Prostate gland (tissue), 2 donors: ENCODE results near the gene SFXN3. TPM values are rescaled to one million over a fixed set of nuclear protein-coding genes. Genes with fewer than 3 reads are reported as not detected.

ENCODE experiments used
- DNase-seq: peaks from one replicate; pipeline ENCODE4 v3.0.0-alpha.2; 2019; ENCODE audit warnings: low spot score
- H3K27ac ChIP-seq, 2 donors: fragments of 200-600 bp; sonication (generic); 2 replicates each; pipeline ENCODE4 v1.5.1; 2017 to 2019
- H3K27me3 ChIP-seq: fragments of 200-600 bp; sonication (generic); replicated peaks from 2 replicates; pipeline ENCODE4 v1.5.1; 2019; ENCODE audit not compliant: insufficient read depth
- H3K36me3 ChIP-seq, 2 donors: fragments of 200-600 bp; sonication (generic); 1 replicate in 1 of 2; 2 replicates in 1 of 2; pipeline versions ENCODE4 v1.5.1 to v1.8.1; 2017 to 2019
- H3K4me1 ChIP-seq: fragments of 200-600 bp; sonication (generic); replicated peaks from 2 replicates; pipeline ENCODE4 v1.5.1; 2019
- H3K4me3 ChIP-seq, 2 donors: fragments of 200-600 bp; sonication (generic); 2 replicates each; pipeline ENCODE4 v1.5.1; 2017 to 2019
- H3K9me3 ChIP-seq: fragments of 200-600 bp; sonication (generic); 2 replicates; pipeline ENCODE4 v1.5.1; 2017
- CTCF ChIP-seq, 4 experiments: fragments of 200-600 bp in 2 of 4; fragments of 450-650 bp in 2 of 4; sonication (generic) in 2 of 4; IDR thresholded peaks; 1 replicate in 3 of 4; 2 replicates in 1 of 4; pipeline ENCODE4 v1.5.1; 2016 to 2019; ENCODE audit warnings: antibody characterized with exemption in 4 of 4, mild to moderate bottlenecking in 2 of 4, moderate library complexity in 2 of 4
- POLR2A ChIP-seq: fragments of 450-650 bp; IDR thresholded peaks from one replicate; pipeline ENCODE4 v1.6.1; 2016; ENCODE audit warnings: antibody characterized with exemption, mild to moderate bottlenecking
- POLR2AphosphoS5 ChIP-seq: sonication (generic); formaldehyde crosslinking; IDR thresholded peaks from one replicate; pipeline ENCODE4 v1.6.1; 2017; ENCODE audit warnings: antibody characterized with exemption
- WGBS: methylation state at CpG from one replicate; pipeline ENCODE4 v1.1.5; 2018; 5-methylcytosine and 5-hydroxymethylcytosine counted together
- intact Hi-C: fragments of 100-400 bp; cut with DNase I; formaldehyde crosslinking; loops from one replicate; pipeline ENCODE4 v1.14.2; 2022
- total RNA-seq, 2 donors: library from RNA; depleted of rRNA; stranded (reverse); fragments of >200 nt; gene quantifications; one replicate each; pipeline ENCODE4 v1.1.0, GENCODE V29; 2016

SFXN3 gene
- total RNA-seq, 2 donors from 2014 or later, result 20.7 to 65.4 TPM

- WGBS, result 79% methylated on average over 3 of the region's 3 CpGs
- Histone ChIP-seq H3K27ac (no peak overlapping the region), H3K4me3 (no peak overlapping the region), H3K9me3 (no peaks in the 10 kb centered on the region), H3K36me3 (no peaks in the 10 kb centered on the region), H3K27me3 (no peaks in the 10 kb centered on the region), H3K4me1 (no peaks in the 10 kb centered on the region)
- DNase-seq, result no peak
- TF ChIP-seq POLR2AphosphoS5 (no peak), POLR2A (no peak), CTCF (IDR thresholded peaks at IDR 0.05) (no peak)
- intact Hi-C loops, result no loop called here
These were observed 21.3 kb downstream of the SFXN3 start for GRCh38 chr10:101052285-101052684.

- TF ChIP-seq POLR2AphosphoS5 (no peak), CTCF (IDR thresholded peaks at IDR 0.05) (no peak), POLR2A (no peak)
- intact Hi-C loops, result no loop called here
- Histone ChIP-seq H3K27me3 (no peaks in the 10 kb centered on the region), H3K9me3 (no peaks in the 10 kb centered on the region), H3K36me3 (no peaks in the 10 kb centered on the region), H3K4me1 (no peaks in the 10 kb centered on the region), H3K4me3 (no peak overlapping the region), H3K27ac (no peak overlapping the region)
- DNase-seq, result no peak
These were observed 22.5 kb downstream of the SFXN3 start for GRCh38 chr10:101053516-101053915.

DNA sequence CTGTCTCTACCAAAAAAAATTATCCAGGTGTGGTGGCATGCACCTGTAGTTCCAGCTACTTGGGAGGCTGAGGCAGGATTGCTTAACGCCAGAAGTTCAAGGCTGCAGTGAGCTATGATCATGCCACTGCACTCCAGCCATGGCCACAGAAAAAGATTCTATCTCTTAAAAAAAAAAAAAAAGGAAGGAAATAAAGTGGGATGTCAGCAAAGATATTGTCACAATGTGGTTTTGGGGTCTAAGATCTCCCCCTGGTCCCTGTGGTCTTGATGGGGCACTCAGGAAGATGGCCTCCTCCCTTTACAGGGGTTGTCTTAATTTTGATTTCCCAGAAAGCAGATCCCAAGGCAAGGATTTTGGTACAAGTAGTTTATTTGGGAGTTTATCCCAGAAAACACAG, 23.3 kb downstream of the SFXN3 start:
- no peaks in the 10 kb centered on the region for H3K4me1 ChIP-seq
- DNase-seq, result no peak
- H3K4me3 ChIP-seq, result no peak overlapping the region
- H3K27me3 ChIP-seq, result no peaks in the 10 kb centered on the region
- no peak overlapping the region for H3K27ac ChIP-seq
- H3K9me3 ChIP-seq, result no peaks in the 10 kb centered on the region
- intact Hi-C loops, result no loop called here
- TF ChIP-seq CTCF (IDR thresholded peaks at IDR 0.05) (no peak), POLR2AphosphoS5 (no peak), POLR2A (no peak)
- WGBS, result 91% methylated on average over 1 of the region's 1 CpG
- no peaks in the 10 kb centered on the region for H3K36me3 ChIP-seq

- H3K4me3 ChIP-seq, result no peak overlapping the region
- intact Hi-C loops, result no loop called here
- H3K27me3 ChIP-seq, result no peaks in the 10 kb centered on the region
- H3K36me3 ChIP-seq, result no peaks in the 10 kb centered on the region
- H3K9me3 ChIP-seq, result no peaks in the 10 kb centered on the region
- no peaks in the 10 kb centered on the region for H3K4me1 ChIP-seq
- 85% methylated on average over 5 of the region's 5 CpGs for WGBS
- no peak for TF ChIP-seq POLR2AphosphoS5
- TF ChIP-seq POLR2A, result no peak
- TF ChIP-seq CTCF (IDR thresholded peaks at IDR 0.05), result no peak
- DNase-seq, result no peak
- no peak overlapping the region for H3K27ac ChIP-seq
These were observed 23.8 kb downstream of the SFXN3 start for GRCh38 chr10:101054876-101055275.

DNA sequence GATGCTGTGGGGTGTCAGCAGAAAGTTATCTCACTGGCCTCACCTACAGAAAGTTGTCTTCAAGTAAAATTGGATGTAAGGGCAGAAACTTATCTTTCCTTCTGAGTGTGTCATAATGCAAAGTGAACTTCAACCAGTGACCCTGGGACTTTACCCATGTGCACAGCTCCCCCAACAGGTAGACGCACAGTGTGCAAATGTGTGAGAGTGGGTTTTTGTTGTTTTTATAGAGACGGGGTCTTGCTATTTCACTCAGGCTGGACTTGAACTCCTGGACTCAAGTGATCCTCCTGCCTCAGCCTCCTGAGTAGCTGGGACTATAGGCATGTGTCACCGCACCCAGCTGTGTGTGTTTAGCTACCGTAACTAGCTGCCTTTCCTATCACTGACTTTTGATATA, 24.4 kb downstream of the SFXN3 start:
- H3K36me3 ChIP-seq, result no peaks in the 10 kb centered on the region
- DNase-seq, result no peak
- no peak for TF ChIP-seq CTCF (IDR thresholded peaks at IDR 0.05)
- TF ChIP-seq POLR2AphosphoS5, result no peak
- TF ChIP-seq POLR2A, result no peak
- no peak overlapping the region for H3K27ac ChIP-seq
- no peak overlapping the region for H3K4me3 ChIP-seq
- intact Hi-C loops, result no loop called here
- no peaks in the 10 kb centered on the region for H3K9me3 ChIP-seq
- no peaks in the 10 kb centered on the region for H3K27me3 ChIP-seq
- 93% methylated on average over 4 of the region's 4 CpGs for WGBS
- H3K4me1 ChIP-seq, result no peaks in the 10 kb centered on the region
